ENCODE results near the gene ARL4D. TPM values are rescaled to one million over a fixed set of nuclear protein-coding genes. Genes with fewer than 3 reads are reported as not detected.
A peak's percentile ranks its signal among the peaks of the same experiment; 100 is the strongest.

ARL4D gene
- total and polyA plus RNA-seq, 2 of the 4 experiments (the other 2 are of a cell fraction) = 12.5 to 30.7 TPM

- TF ChIP-seq NFE2L2 (IDR thresholded peaks at IDR 0.05; ENCODE audit: low read depth, low read length) (no peak), MXI1 (IDR thresholded peaks at IDR 0.05; ENCODE audit: borderline replicate concordance, low read depth, low read length) (no peak)
Observed at GRCh38 chr17:43366891-43367736, 31.7 kb upstream of the ARL4D start (continued).

DNA sequence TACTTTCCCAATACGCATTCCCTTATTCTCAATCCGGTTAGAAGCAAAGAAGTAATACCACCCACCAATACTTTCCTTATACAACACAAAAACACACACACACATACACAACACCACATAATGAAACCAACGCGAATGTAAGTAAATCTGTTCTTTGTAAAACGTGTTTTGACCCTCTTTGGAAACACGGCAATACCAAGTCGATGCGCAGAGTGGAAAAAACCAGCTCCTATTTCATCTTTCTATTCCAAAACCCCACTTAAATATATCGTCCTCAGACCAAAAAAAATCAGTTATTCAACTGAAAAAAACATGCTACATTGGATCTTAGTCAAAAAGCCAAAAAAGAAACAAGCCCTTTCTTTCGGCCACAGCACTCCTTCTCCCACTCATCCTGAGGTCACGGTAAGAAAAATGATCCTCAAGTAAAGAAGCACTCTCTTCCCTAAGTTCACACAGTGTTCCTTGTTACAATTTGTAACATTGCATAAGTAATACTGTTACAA lies 31.0 kb upstream of the ARL4D start:
- H3K27me3 ChIP-seq (ENCODE audit: control insufficient read depth, insufficient read depth, low read length) = no peaks in the 10 kb centered on the region
- peaks cover 14% of the 10 kb centered on the region for H3K4me1 ChIP-seq (ENCODE audit: control insufficient read depth, insufficient read depth, low read length)
- H3K14ac ChIP-seq (replicated peaks; ENCODE audit: low read depth, low read length) = peak overlapping the region; percentile 99
- in situ Hi-C loops (cut with MboI; ENCODE audit: low sequenced_read_pairs) = loop anchor here (25.0 kb wide), 1 partner anchor 380 kb away; the partner anchor contains the start of genes PTGES3L, RPL27 and RUNDC1
- peak overlapping the region; percentile 79 for H3K27ac ChIP-seq (ENCODE audit: insufficient read depth, low read length)
- H2BK15ac ChIP-seq (ENCODE audit: low read depth, low read length) = 0 out of 3 replicates have a peak overlapping the region, but pooled peaks have one; percentile 1
- H3K4me2 ChIP-seq (ENCODE audit: low read depth, low read length) = peak overlapping the region; percentile 82
- H2BK5ac ChIP-seq (ENCODE audit: low read depth, low read length, poor library complexity, severe bottlenecking) = peak overlapping the region; percentile 100
- peaks cover 0 to 8% of the 10 kb centered on the region in 2 experiments; a peak in 1 of 4 replicates for H3K79me1 ChIP-seq (ENCODE audit: low read depth in 1 of 2, low read length in 2 of 2)
- peak overlapping the region; percentile 92 for H2AK9ac ChIP-seq (replicated peaks; ENCODE audit: low read depth, low read length, poor library complexity)
- peak overlapping the region; percentile 56 for H2AFZ ChIP-seq (replicated peaks; ENCODE audit: low read length, poor library complexity)
- H4K8ac ChIP-seq (ENCODE audit: low read depth in 2 of 2, low read length in 2 of 2) = peak overlapping the region; percentile 21 to 99
- POLR2A ChIA-PET (ENCODE audit: unreplicated experiment) = interaction anchor here (0.5 to 2.2 kb wide), 22 partner anchors 9 to 938 kb away, joined by 3 to 35 read pairs (median 4); partner anchors contain the start of genes ARL4D, DHX8 and ETV4
- H3K9me1 ChIP-seq (ENCODE audit: insufficient read depth, low read length) = no peaks in the 10 kb centered on the region; the same call in 1 of the 2 replicates
- H4K20me1 ChIP-seq (ENCODE audit: insufficient read depth, low read length) = no peaks in the 10 kb centered on the region
- H3K18ac ChIP-seq (ENCODE audit: low read depth, low read length) = peak overlapping the region; percentile 98
- H4K91ac ChIP-seq (ENCODE audit: insufficient read depth, low read depth, low read length) = peak overlapping the region; percentile 94
- CTCF ChIA-PET = interaction anchor here (3.5 kb wide), 1 partner anchor 116 kb away, joined by 14 read pairs; the partner anchor contains the start of gene DHX8
- DNase-seq (peak; percentile 97), ATAC-seq (ENCODE audit: low read depth) (peak; percentile 59)
- peak overlapping the region; percentile 100 for H3K56ac ChIP-seq (ENCODE audit: extremely low read depth, insufficient read depth, low read length)
- H3K4me3 ChIP-seq (ENCODE audit: insufficient read depth, low read depth, low read length) = peak overlapping the region; percentile 35; the same call in 1 of the 2 replicates
- H2AK5ac ChIP-seq (ENCODE audit: low read depth, low read length) = peak overlapping the region; percentile 78
- H4K5ac ChIP-seq (ENCODE audit: low read depth, low read length) = peak overlapping the region; percentile 96
- TF ChIP-seq MAZ (IDR thresholded peaks at IDR 0.05; ENCODE audit: borderline replicate concordance, low read depth, low read length) (peak; percentile 60), MXI1 (IDR thresholded peaks at IDR 0.05; ENCODE audit: borderline replicate concordance, low read depth, low read length) (no peak), NFE2L2 (IDR thresholded peaks at IDR 0.05; ENCODE audit: low read depth, low read length) (peak; percentile 12; the same call in 1 of the 2 replicates), CEBPB (IDR thresholded peaks at IDR 0.05; ENCODE audit: low read depth, low read length) (peak; percentile 34; the same call in 1 of the 2 replicates), SMC3 (IDR thresholded peaks at IDR 0.05; ENCODE audit: low read depth, low read length) (peak; percentile 19; the same call in 1 of the 2 replicates), RAD21 (IDR thresholded peaks at IDR 0.05; ENCODE audit: low read length) (no peak), POLR2A (IDR thresholded peaks at IDR 0.05; ENCODE audit: low read depth, low read length) (peak; percentile 100), BHLHE40 (IDR thresholded peaks at IDR 0.05; ENCODE audit: low read depth, low read length) (peak; percentile 58)
- TF ChIP-seq, protein P1, sequence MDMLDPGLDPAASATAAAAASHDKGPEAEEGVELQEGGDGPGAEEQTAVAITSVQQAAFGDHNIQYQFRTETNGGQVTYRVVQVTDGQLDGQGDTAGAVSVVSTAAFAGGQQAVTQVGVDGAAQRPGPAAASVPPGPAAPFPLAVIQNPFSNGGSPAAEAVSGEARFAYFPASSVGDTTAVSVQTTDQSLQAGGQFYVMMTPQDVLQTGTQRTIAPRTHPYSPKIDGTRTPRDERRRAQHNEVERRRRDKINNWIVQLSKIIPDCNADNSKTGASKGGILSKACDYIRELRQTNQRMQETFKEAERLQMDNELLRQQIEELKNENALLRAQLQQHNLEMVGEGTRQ (IDR thresholded peaks at IDR 0.05; ENCODE audit: low read depth, low read length) = no peak
- dilution Hi-C loops (cut with HindIII; ENCODE audit: low sequenced_read_pairs, unreplicated experiment) = no loop called here
- H2BK120ac ChIP-seq (ENCODE audit: low read depth, low read length) = peak overlapping the region; percentile 99
- H3K36me3 ChIP-seq (ENCODE audit: control insufficient read depth, insufficient read depth, low read length) = no peaks in the 10 kb centered on the region
- peak overlapping the region; percentile 99 for H3K23ac ChIP-seq (ENCODE audit: low read depth, low read length)
- peak overlapping the region; percentile 90 for H3K9ac ChIP-seq (ENCODE audit: low read depth, low read length)
- intact Hi-C loops (cut with micrococcal nuclease) = loop anchor here (1.0 kb wide), 1 partner anchor 21 kb away; no protein-coding TSS in a partner anchor
- TSS peak; percentile 99 for BruUV-seq (replicated peaks)
- no peaks in the 10 kb centered on the region for H3K9me3 ChIP-seq (ENCODE audit: control insufficient read depth, insufficient read depth, low read length)
- H2BK20ac ChIP-seq (ENCODE audit: low read depth, low read length) = peak overlapping the region; percentile 98
- peak overlapping the region; percentile 96 for H3K4ac ChIP-seq (ENCODE audit: low read depth, low read length)
- WGBS, 2 experiments (ENCODE audit: extremely low coverage in 2 of 2, insufficient read length in 1 of 2) = 5 to 100% methylated on average over 1 to 4 of the region's 11 CpGs
